Breast epithelium (tissue), 4 donors: Measurements from ENCODE around the gene AFMID. TPM values are rescaled to one million over a fixed set of nuclear protein-coding genes. Genes with fewer than 3 reads are reported as not detected.

Source experiments
- DNase-seq, 2 donors: peaks; one replicate each; pipeline ENCODE4 v3.0.0-alpha.2; 2019; ENCODE audit warnings: low spot score in 2 of 2
- H3K27ac ChIP-seq, 2 donors: fragments of 200-600 bp; sonication (generic) in 1 of 2; one replicate each; pipeline ENCODE4 v1.5.1; 2016 to 2019; ENCODE audit warnings: mild to moderate bottlenecking in 1 of 2
- H3K27me3 ChIP-seq, 2 donors: fragments of 200-600 bp; sonication (generic) in 1 of 2; one replicate each; pipeline versions ENCODE4 v1.5.1 to v1.6.0; 2017 to 2019; ENCODE audit warnings: control low read depth in 1 of 2, mild to moderate bottlenecking in 1 of 2
- H3K36me3 ChIP-seq: fragments of 200-600 bp; one replicate; pipeline ENCODE4 v1.5.1; 2019
- H3K4me1 ChIP-seq, 2 donors: fragments of 200-600 bp; sonication (generic); one replicate each; pipeline ENCODE4 v1.5.1; 2016 to 2019; ENCODE audit warnings: control low read depth in 1 of 2
- H3K4me3 ChIP-seq, 3 donors: fragments of 200-600 bp; sonication (generic); 1 replicate in 2 of 3; 2 replicates in 1 of 3; pipeline ENCODE4 v1.5.1; 2016 to 2019; ENCODE audit warnings: mild to moderate bottlenecking in 3 of 3, moderate library complexity in 2 of 3
- H3K9me3 ChIP-seq, 2 donors: fragments of 200-600 bp; sonication (generic) in 1 of 2; one replicate each; pipeline ENCODE4 v1.5.1; 2016 to 2019; ENCODE audit warnings: control low read depth in 1 of 2
- CTCF ChIP-seq, 3 donors: fragments of 450-650 bp; IDR thresholded peaks; one replicate each; pipeline ENCODE4 v1.5.1; 2016 to 2017; ENCODE audit warnings: antibody characterized with exemption in 3 of 3, mild to moderate bottlenecking in 3 of 3, moderate library complexity in 3 of 3
- POLR2A ChIP-seq: fragments of 450-650 bp; IDR thresholded peaks from one replicate; pipeline ENCODE4 v1.6.1; 2016; ENCODE audit warnings: antibody characterized with exemption, mild to moderate bottlenecking, moderate library complexity
- POLR2AphosphoS5 ChIP-seq, 3 donors: sonication (generic); formaldehyde crosslinking; IDR thresholded peaks; one replicate each; pipeline ENCODE4 v1.6.1; 2017; ENCODE audit warnings: antibody characterized with exemption in 3 of 3
- intact Hi-C: fragments of 100-400 bp; cut with DNase I; formaldehyde crosslinking; loops from one replicate; pipeline ENCODE4 v1.15.1; 2023; ENCODE audit warnings: low total_unique reads
- total RNA-seq, 3 donors: library from RNA; depleted of rRNA; stranded (reverse); fragments of >200 nt; gene quantifications; one replicate each; pipeline ENCODE4 v1.1.0, GENCODE V29; 2016

Gene AFMID
- total RNA-seq, 3 donors from 2014 or later: 12.3 to 66.2 (median 65.2) TPM

GRCh38 chr17:78163881-78164747, 23.0 kb upstream of the AFMID start:
- no peak overlapping the region for H3K4me3 ChIP-seq
- no peaks in the 10 kb centered on the region for H3K4me1 ChIP-seq
- no peak for TF ChIP-seq CTCF (IDR thresholded peaks at IDR 0.05)
- H3K9me3 ChIP-seq: no peaks in the 10 kb centered on the region
- intact Hi-C loops: no loop called here
- no peak overlapping the region for H3K27ac ChIP-seq
- H3K27me3 ChIP-seq: no peaks in the 10 kb centered on the region
- no peaks in the 10 kb centered on the region for H3K36me3 ChIP-seq
- no peak for DNase-seq

DNA sequence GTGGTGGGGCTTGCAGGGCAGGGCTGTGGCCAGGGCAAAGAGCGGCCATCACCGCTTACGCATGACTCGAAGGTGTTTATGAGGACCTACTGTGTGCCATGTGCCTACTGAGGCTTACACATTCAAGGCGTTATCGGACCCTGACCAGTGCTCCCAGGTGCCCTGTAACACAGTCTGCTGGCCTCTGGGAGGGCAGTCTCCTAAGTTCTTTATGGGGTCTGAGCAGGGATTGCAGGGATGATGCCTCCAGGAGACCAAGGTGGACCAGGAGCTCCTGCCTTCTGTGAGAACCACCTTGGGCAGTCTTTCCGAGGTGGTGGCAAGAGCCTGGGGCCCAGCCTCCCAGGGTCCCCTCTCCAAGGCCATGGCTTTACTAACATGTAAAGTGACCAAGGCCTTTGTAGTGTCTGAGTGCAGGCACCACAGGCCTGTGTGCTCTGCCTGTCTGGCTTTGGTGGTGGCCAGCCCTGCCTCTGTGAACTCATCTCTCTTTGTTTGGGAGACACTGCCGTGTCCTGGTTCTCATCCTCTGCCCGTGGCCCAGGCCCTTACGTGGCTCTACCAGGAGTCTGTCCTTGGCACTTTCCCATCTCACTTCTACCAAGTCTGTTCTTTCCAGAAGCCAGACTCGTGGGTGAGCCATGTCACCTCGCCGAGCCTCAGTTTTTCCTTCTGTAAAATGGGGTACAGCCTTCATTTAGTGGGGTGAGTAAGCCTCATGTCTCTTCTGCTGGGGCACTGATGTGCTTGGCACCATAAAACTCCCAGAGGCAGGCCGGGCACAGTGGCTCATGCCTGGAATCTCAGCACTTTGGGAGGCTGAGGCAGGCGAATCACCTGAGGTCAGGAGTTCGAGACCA, 22.2 kb upstream of the AFMID start:
- H3K4me3 ChIP-seq: no peak overlapping the region
- H3K36me3 ChIP-seq: no peaks in the 10 kb centered on the region
- intact Hi-C loops: no loop called here
- no peak for DNase-seq
- H3K27ac ChIP-seq: no peak overlapping the region
- no peaks in the 10 kb centered on the region for H3K9me3 ChIP-seq
- TF ChIP-seq CTCF (IDR thresholded peaks at IDR 0.05) (no peak), POLR2AphosphoS5 (IDR thresholded peaks at IDR 0.05) (no peak)
- peaks cover 0 to 4% of the 10 kb centered on the region in 2 donors for H3K4me1 ChIP-seq
- no peaks in the 10 kb centered on the region for H3K27me3 ChIP-seq

GRCh38 chr17:78166416-78166815, 20.7 kb upstream of the AFMID start:
- Histone ChIP-seq H3K27ac (no peak overlapping the region), H3K4me3 (no peak overlapping the region), H3K36me3 (no peaks in the 10 kb centered on the region), H3K27me3 (no peaks in the 10 kb centered on the region), H3K4me1 (peaks cover 0 to 4% of the 10 kb centered on the region in 2 donors), H3K9me3 (no peaks in the 10 kb centered on the region)
- intact Hi-C loops: no loop called here
- TF ChIP-seq POLR2AphosphoS5 (IDR thresholded peaks at IDR 0.05): no peak
- TF ChIP-seq POLR2A: no peak
- TF ChIP-seq CTCF (IDR thresholded peaks at IDR 0.05): no peak
- DNase-seq: no peak

DNA sequence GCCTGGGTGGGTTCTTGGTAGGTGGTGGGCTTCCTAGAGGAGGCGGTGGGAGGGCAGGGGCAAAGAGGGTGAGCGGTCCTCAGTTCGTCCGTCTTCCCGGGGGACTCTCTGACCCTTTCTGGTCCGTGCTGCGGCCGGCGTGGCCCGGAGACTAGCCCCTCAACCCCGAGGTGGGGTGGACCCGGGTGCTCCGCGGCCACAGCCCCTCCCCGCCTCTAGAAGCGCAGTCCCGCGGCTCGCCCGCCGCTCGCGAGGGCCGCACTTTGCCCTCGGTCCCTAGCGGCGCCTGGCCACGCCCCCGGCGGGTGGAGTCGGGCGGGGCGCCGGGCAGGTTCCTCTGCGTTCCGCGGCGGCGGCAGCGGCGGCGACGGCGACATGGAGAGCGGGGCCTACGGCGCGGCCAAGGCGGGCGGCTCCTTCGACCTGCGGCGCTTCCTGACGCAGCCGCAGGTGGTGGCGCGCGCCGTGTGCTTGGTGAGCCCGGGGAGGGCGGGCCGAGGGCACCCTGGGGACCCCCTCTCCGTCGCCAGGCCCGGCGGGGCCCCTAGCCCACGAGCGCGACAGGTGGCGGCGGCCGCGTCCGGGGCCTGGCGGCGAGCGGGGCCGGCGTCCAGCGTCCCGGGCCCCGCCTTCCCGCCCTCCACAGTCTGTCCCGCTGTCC, 18.8 kb upstream of the AFMID start, which contains the start of gene SYNGR2:
Gene SYNGR2, plus strand, starts transcription at position 340 of the 661 bp plus-strand sequence. Its CDS starts 36 bp downstream, at position 376.
- H3K36me3 ChIP-seq: no peaks in the 10 kb centered on the region
- peaks cover 0 to 4% of the 10 kb centered on the region in 2 donors for H3K4me1 ChIP-seq
- peak within 1 kb of the TSS; percentile 67 to 83 (median 82) for H3K4me3 ChIP-seq
- TF ChIP-seq POLR2AphosphoS5 (IDR thresholded peaks at IDR 0.05) (peak in 2 of 3 donors; percentile 54 to 86), CTCF (IDR thresholded peaks at IDR 0.05) (no peak)
- DNase-seq: peak; percentile 77 to 84
- H3K27me3 ChIP-seq: no peaks in the 10 kb centered on the region
- no peaks in the 10 kb centered on the region for H3K9me3 ChIP-seq
- intact Hi-C loops: no loop called here
- peak within 1 kb of the TSS; percentile 90 to 92 for H3K27ac ChIP-seq
